ENCODE measurements around the gene TWNK. TPM values are rescaled to one million over a fixed set of nuclear protein-coding genes. Genes with fewer than 3 reads are reported as not detected.
A peak's percentile ranks its signal among the peaks of the same experiment; 100 is the strongest.

Gene TWNK
- total RNA-seq, 1 donor: 3.9 TPM

GRCh38 chr10:100960251-100960650 is 27.1 kb upstream of the TWNK start:
- TF ChIP-seq, protein P1, sequence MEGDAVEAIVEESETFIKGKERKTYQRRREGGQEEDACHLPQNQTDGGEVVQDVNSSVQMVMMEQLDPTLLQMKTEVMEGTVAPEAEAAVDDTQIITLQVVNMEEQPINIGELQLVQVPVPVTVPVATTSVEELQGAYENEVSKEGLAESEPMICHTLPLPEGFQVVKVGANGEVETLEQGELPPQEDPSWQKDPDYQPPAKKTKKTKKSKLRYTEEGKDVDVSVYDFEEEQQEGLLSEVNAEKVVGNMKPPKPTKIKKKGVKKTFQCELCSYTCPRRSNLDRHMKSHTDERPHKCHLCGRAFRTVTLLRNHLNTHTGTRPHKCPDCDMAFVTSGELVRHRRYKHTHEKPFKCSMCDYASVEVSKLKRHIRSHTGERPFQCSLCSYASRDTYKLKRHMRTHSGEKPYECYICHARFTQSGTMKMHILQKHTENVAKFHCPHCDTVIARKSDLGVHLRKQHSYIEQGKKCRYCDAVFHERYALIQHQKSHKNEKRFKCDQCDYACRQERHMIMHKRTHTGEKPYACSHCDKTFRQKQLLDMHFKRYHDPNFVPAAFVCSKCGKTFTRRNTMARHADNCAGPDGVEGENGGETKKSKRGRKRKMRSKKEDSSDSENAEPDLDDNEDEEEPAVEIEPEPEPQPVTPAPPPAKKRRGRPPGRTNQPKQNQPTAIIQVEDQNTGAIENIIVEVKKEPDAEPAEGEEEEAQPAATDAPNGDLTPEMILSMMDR (IDR thresholded peaks at IDR 0.05; ENCODE audit: insufficient read depth, low read depth, low read length): no peak
- no peak for DNase-seq (ENCODE audit: low read depth)
- H3K4me3 ChIP-seq (ENCODE audit: low read depth, low read length): no peak overlapping the region

DNA sequence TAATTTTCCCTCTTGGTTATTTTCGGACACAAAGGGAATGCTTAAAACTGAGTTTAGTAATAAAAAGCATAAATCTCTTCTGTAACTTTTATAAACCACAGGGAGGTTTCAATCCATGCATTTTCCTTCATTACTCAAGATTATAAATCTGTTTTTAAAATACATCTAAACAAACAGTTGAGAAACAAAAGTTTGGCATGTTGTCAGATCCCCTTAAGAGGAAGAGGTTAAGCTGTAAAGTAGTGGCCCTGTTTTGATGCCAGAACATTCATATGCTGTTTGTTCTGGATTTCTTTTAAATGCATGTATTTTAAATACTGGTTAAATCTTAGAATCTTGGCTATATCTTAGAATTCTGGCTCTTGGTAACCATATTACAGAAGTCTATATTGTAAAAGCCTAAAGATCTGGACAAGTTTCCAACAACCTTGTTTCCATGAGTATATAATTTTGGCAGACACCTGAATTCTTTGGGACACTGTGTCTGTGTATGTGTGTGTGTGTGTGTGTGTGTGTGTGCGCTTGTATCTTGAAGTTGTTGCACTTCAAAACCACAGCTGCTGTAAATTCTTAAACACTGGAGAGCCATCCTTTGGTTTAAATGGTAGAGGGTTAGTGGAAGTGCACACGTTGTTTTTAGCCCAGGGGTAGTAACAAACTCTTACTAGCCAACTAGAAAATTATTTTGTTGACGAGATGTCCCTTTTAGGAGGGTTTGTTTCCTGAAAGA is 24.8 kb upstream of the TWNK start:
- DNase-seq (ENCODE audit: low read depth): peak; percentile 60
- H3K4me3 ChIP-seq (ENCODE audit: low read depth, low read length): no peak overlapping the region
- TF ChIP-seq, protein P1 (IDR thresholded peaks at IDR 0.05; ENCODE audit: insufficient read depth, low read depth, low read length): no peak

DNA sequence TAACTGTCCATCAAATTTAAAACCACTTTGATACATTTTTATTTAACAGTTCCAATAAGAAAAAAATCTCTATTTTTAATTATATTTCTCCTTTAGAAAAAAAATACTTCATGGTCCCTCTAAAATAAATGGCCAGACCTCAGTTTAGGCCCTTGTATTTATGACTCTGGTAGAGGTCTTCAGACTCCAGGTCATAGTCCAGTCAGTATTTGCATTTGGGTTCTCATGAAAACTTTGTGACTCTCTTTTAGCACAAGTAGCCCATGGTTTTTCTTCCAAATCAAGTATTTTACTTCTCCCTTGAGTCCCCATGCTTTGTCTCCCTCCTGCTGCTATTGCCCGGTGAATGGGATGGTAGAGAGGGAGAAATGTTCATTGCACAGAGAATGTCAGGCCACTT is 23.5 kb upstream of the TWNK start:
- TF ChIP-seq, protein P1 (IDR thresholded peaks at IDR 0.05; ENCODE audit: insufficient read depth, low read depth, low read length): no peak
- no peak overlapping the region for H3K4me3 ChIP-seq (ENCODE audit: low read depth, low read length)
- DNase-seq (ENCODE audit: low read depth): no peak

- DNase-seq (ENCODE audit: low read depth): no peak
- TF ChIP-seq, protein P1 (IDR thresholded peaks at IDR 0.05; ENCODE audit: insufficient read depth, low read depth, low read length): no peak
- no peak overlapping the region for H3K4me3 ChIP-seq (ENCODE audit: low read depth, low read length)
Observed at GRCh38 chr10:100965820-100966219, 21.5 kb upstream of the TWNK start.

DNA sequence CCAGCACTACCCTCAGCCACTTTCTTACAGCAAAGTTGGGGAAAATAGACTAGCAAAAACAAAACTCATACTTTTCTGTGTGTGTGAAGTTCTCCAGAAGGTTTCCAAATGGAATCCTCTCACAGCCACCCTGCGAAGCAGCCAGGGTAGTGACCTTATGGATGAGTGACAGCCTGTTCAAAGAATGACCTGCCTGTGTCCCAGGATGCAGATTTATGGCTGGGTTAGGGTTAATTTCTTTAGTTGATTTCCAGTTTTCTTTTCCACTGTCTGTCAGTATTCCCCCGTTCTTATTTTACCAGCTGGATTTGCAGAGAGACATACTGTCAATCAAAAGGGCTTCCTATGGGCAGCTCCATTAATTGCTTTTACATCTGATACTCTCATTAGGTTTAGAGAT is 20.5 kb upstream of the TWNK start:
- no peak for DNase-seq (ENCODE audit: low read depth)
- H3K4me3 ChIP-seq (ENCODE audit: low read depth, low read length): no peak overlapping the region

DNA sequence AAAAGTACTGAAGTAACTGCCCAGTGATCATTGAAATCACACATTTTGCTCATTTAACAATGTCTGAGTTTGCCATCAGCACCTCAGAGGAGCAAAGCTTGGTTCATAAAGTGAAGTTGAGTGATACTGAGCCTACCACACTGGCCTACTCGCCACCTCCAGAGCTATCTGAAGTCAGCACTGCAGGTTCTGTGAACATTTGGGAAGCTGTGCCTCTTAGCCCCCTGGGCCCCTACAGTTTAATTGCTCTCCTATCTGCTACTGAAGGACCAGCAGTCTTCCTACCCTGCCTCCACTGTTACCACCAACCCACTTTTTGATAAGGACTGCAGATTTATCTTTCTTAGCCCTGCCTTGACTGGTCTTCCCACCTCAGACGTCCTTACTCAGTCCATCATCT is 20.0 kb upstream of the TWNK start:
- no peak overlapping the region for H3K4me3 ChIP-seq (ENCODE audit: low read depth, low read length)
- TF ChIP-seq, protein P1 (IDR thresholded peaks at IDR 0.05; ENCODE audit: insufficient read depth, low read depth, low read length): no peak
- no peak for DNase-seq (ENCODE audit: low read depth)

More for the DNA sequence above, 20.5 kb upstream of the TWNK start:
- TF ChIP-seq, protein P1 (IDR thresholded peaks at IDR 0.05; ENCODE audit: insufficient read depth, low read depth, low read length): no peak
